Measurements from ENCODE around the gene UBE2G2. TPM values are rescaled to one million over a fixed set of nuclear protein-coding genes. Genes with fewer than 3 reads are reported as not detected.

UBE2G2 gene
- total RNA-seq, 2 donors from 2014 or later: 67.7 to 138 TPM

- H3K36me3 ChIP-seq: peaks cover 48% of the 10 kb centered on the region
- H3K4me1 ChIP-seq (ENCODE audit: control insufficient read depth in 1 of 2, low read depth in 2 of 2): peaks cover 15 to 19% of the 10 kb centered on the region in 2 donors
- no peak for DNase-seq (ENCODE audit: low spot score)
- no peaks in the 10 kb centered on the region for H3K9me3 ChIP-seq
- H3K4me3 ChIP-seq: no peak overlapping the region
- no peak for TF ChIP-seq CTCF (IDR thresholded peaks at IDR 0.05)
- H3K27me3 ChIP-seq (replicated peaks; ENCODE audit: insufficient read depth): no peaks in the 10 kb centered on the region
- no peak for ATAC-seq (ENCODE audit: insufficient number of reproducible peaks, low FRiP score, low read depth)
- no peak overlapping the region for H3K27ac ChIP-seq
These were observed 47.4 kb upstream of the UBE2G2 start for GRCh38 chr21:44848821-44849521.

GRCh38 chr21:44847261-44848056, 45.8 kb upstream of the UBE2G2 start:
- no peaks in the 10 kb centered on the region for H3K27me3 ChIP-seq (replicated peaks; ENCODE audit: insufficient read depth)
- H3K9me3 ChIP-seq: no peaks in the 10 kb centered on the region
- TF ChIP-seq CTCF (IDR thresholded peaks at IDR 0.05): no peak
- H3K4me1 ChIP-seq (ENCODE audit: control insufficient read depth in 1 of 2, low read depth in 2 of 2): peaks cover 15 to 19% of the 10 kb centered on the region in 2 donors
- no peak overlapping the region for H3K27ac ChIP-seq
- ATAC-seq (ENCODE audit: insufficient number of reproducible peaks, low FRiP score, low read depth) (no peak), DNase-seq (ENCODE audit: low spot score) (no peak)
- H3K36me3 ChIP-seq: peaks cover 37% of the 10 kb centered on the region
- H3K4me3 ChIP-seq: no peak overlapping the region

- no peak for TF ChIP-seq CTCF (IDR thresholded peaks at IDR 0.05)
- H3K4me3 ChIP-seq: peak overlapping the region; percentile 68
- H3K4me1 ChIP-seq (ENCODE audit: control insufficient read depth in 1 of 2, low read depth in 2 of 2): peaks cover 15 to 19% of the 10 kb centered on the region in 2 donors
- H3K27ac ChIP-seq: no peak overlapping the region
- H3K9me3 ChIP-seq: no peaks in the 10 kb centered on the region
- ATAC-seq (ENCODE audit: insufficient number of reproducible peaks, low FRiP score, low read depth) (no peak), DNase-seq (ENCODE audit: low spot score) (no peak)
- H3K36me3 ChIP-seq: peaks cover 30% of the 10 kb centered on the region
- H3K27me3 ChIP-seq (replicated peaks; ENCODE audit: insufficient read depth): no peaks in the 10 kb centered on the region
These were observed 45.1 kb upstream of the UBE2G2 start for GRCh38 chr21:44846485-44847260.

- no peaks in the 10 kb centered on the region for H3K9me3 ChIP-seq
- ATAC-seq (ENCODE audit: insufficient number of reproducible peaks, low FRiP score, low read depth): no peak
- H3K36me3 ChIP-seq: peaks cover 25% of the 10 kb centered on the region
- no peak overlapping the region for H3K27ac ChIP-seq
- DNase-seq (ENCODE audit: low spot score): no peak
- H3K27me3 ChIP-seq (replicated peaks; ENCODE audit: insufficient read depth): no peaks in the 10 kb centered on the region
- H3K4me3 ChIP-seq: peak overlapping the region; percentile 68
- no peak for TF ChIP-seq CTCF (IDR thresholded peaks at IDR 0.05)
- peaks cover 15 to 19% of the 10 kb centered on the region in 2 donors for H3K4me1 ChIP-seq (ENCODE audit: control insufficient read depth in 1 of 2, low read depth in 2 of 2)
These were observed 44.5 kb upstream of the UBE2G2 start for GRCh38 chr21:44846224-44846484.

Measured in thoracic aorta (tissue), 2 donors.